VCaP (cell line): ENCODE measurements around the gene RER1.

Source experiments
- H3K27ac ChIP-seq: fragments of 450-650 bp; 2 replicates; pipeline ENCODE4 v1.5.1; 2017
- TF ChIP-seq, protein P1 (sequence below): fragments of 450-650 bp; conservative IDR thresholded peaks from 2 replicates; pipeline ENCODE4 v1.5.1; 2017; ENCODE audit warnings: mild to moderate bottlenecking, moderate library complexity

RER1 gene

GRCh38 chr1:2380816-2381591 lies 10.6 kb upstream of the RER1 start:
- TF ChIP-seq, protein P1, sequence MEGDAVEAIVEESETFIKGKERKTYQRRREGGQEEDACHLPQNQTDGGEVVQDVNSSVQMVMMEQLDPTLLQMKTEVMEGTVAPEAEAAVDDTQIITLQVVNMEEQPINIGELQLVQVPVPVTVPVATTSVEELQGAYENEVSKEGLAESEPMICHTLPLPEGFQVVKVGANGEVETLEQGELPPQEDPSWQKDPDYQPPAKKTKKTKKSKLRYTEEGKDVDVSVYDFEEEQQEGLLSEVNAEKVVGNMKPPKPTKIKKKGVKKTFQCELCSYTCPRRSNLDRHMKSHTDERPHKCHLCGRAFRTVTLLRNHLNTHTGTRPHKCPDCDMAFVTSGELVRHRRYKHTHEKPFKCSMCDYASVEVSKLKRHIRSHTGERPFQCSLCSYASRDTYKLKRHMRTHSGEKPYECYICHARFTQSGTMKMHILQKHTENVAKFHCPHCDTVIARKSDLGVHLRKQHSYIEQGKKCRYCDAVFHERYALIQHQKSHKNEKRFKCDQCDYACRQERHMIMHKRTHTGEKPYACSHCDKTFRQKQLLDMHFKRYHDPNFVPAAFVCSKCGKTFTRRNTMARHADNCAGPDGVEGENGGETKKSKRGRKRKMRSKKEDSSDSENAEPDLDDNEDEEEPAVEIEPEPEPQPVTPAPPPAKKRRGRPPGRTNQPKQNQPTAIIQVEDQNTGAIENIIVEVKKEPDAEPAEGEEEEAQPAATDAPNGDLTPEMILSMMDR: no peak
- H3K27ac ChIP-seq: no peak overlapping the region; the same call in 1 of the 2 replicates

- TF ChIP-seq, protein P1: peak; percentile 98
- no peak overlapping the region; the same call in 1 of the 2 replicates for H3K27ac ChIP-seq
Observed at GRCh38 chr1:2381741-2382620, 9.7 kb upstream of the RER1 start.

GRCh38 chr1:2382621-2383361 lies 8.8 kb upstream of the RER1 start:
- TF ChIP-seq, protein P1: peak; percentile 58
- no peak overlapping the region for H3K27ac ChIP-seq

DNA sequence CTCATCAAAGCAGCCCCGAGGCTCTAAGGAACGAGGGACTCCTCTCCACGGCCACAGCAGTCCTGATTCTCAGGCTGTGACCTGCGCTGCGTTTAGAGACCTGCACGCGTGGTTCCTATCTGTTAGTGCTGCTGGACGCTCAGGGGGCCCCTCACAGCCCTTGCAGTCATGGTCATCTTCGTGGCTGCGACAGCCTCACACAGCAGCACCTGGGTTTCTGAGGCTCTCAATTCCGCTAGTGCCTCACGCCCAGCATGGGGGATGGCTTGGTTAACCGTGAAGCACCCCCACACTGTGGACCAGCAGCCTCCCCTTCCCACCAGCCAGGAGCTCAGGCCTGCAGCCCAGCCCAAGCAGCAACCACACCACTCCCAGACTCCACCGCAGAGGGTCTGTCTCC lies 8.1 kb upstream of the RER1 start:
- TF ChIP-seq, protein P1: no peak
- H3K27ac ChIP-seq: no peak overlapping the region

- H3K27ac ChIP-seq: no peak overlapping the region
- TF ChIP-seq, protein P1: no peak
Observed at GRCh38 chr1:2384130-2384860, 7.3 kb upstream of the RER1 start.

DNA sequence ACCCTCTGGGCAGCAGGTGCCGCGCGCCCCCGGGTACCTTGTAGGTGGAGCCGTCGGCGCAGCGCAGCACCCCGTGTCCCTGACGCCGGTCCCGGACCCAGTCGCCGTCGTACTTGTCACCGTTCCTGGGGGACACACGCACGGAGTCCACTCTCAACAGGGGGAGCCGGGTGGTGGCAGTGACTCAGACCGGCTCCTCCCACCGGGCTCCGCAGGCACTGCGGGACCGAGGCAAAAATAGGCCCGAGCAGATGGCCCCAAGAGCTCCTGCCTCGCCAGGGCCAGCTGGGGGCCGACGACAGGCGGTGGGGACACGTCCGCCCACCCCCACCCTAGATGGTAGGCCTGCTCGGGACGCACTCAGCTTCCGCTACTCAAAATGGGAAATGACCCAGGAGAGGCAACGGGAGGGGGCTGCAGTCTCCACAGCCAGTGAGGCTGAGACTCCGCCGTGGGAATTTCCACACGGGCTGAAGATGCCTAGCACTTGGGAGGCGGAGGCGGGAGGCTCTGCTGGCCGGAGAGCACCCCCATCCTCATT lies 6.6 kb upstream of the RER1 start:
- TF ChIP-seq, protein P1: no peak

More for the DNA sequence above, 6.6 kb upstream of the RER1 start:
- no peak overlapping the region for H3K27ac ChIP-seq
